GM18517 (cell line): ENCODE results near the gene STK24.
"Not testable (repeated sequence)": the region's sequence is repeated elsewhere in the genome, so short reads cannot be mapped to it uniquely, and the experiment has no call there.

Experiments
- ATAC-seq: cut with Tn5 transposase; IDR thresholded peaks from one replicate; pipeline ENCODE4 v1.9.1; 2021; ENCODE audit warnings: mild to moderate bottlenecking, moderate library complexity; ENCODE audit not compliant: unreplicated experiment

The STK24 gene

DNA sequence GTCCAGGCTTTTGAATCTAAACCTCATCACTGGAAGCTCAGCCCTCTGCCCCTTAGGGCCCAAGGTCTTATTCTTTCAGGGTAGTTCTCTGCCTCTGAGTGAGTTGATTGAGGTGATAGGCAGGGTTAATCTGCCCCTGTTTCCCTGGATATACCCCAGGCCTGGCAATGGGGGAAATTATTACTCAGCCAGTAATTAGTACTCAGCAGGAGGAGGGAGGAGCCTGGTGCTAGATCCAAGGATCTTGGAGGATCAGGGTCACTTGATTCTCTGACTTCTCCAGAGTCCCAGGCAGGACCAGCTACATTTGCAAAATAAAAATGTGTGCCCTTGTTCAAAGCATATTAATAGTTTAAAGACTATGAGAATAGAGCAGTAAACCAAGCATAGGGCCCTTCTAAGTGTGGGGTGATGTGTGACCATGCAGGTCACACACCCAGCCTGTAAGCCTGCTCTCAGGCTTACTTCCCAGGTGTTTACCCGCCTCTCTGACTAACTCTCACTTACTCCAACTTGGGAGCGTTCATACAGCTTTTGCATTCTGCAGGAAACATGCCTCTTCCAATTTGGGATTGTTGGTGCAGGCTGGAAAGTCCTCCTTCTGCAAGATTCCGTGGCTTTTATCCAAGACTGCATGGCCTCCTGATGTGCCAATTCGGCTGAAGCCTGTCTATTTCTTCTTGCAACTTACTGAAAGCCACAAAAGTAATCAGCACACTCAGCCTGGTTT, 7.9 kb upstream of the STK24 start:
- ATAC-seq, result no peak

DNA sequence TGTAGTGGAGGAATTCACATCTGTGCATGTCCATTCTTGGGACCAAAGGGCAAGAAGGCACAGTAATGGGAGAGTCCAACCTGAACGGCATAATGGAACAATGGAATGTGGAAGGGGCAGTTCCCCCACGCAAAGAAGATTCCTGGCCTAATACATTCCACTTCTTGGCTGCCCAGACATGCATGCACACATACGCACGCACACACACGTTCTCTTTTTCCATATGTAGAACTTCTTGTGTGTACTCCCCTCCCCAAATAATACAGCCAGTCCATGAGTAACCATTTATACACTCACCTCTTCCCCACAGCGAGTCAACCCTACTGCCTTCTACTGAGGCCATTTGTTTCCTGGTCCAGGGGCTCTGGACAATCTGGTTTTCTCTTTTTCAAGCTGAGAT, 6.0 kb upstream of the STK24 start:
- ATAC-seq, result no peak

DNA sequence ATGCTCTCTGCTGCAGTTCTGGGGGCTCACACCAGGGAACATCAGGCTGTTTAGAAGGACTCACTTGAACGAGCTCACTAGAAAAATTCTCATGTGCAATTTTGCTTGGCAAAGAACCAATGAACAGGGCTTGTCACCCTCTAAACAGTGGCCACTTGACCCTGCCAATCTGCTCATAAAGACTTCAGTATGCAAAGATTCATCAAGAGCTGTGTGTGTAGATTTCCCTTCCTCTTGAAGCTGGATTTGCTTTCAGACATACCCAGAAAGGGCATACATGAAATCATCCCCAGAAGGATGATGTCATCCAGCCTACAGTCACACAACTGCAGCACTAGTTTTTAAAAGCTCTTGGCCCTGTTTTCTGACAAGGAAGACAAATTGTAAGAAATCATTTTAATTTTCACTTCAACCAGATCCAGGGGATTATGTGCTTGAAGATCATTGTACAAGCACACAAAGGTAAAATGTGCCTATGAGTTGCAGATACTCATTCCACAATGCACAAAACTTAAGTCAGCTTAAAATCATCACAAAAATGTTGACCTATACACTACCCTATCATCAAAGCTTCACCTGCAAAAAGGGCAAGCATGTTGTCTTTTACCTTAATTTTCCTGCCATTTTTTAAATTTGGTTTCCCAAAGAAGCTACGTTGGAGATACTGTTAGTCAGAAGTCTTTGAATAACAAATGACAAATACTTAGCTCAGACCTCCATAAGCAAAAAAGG, 5.2 kb upstream of the STK24 start:
- no peak for ATAC-seq

DNA sequence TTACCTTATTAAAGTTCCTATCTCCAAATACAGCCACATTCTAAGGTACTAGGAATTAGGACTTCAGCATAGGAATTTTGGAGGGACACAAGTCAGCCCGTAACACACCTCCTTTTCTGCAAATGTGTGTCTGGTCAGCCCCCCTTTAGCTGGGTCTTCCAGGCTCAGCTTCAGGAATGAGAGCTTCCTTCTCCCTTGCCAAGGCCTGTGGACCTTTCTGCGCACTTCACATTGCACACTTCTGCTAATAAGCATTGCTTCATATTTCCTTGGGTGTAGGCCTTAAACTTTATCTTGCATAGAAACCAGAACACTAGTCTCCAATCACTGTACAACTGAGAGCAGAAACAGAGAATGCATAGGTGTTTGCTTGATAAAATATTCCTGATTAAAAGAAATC, 4.5 kb upstream of the STK24 start:
- ATAC-seq, result no peak

DNA sequence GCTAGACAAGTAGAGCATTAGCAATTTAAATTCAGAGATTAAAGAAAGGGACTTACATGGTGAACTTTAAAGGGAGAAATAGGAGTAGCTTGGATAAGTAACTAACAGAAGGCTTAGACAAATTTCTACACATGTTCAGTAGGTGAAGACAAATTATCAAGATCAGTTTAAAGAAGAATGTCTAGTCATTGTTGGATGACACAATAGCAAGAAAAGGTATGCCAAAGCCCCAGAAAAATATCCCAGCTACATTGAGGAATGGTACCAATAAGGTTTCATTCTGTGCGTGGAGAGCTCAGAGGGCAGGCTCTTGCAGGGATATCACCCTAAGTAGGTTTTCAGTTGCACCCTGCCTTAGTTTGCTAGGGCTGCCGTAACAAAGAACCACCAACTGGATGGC, 3.5 kb upstream of the STK24 start:
- ATAC-seq, result no peak

DNA sequence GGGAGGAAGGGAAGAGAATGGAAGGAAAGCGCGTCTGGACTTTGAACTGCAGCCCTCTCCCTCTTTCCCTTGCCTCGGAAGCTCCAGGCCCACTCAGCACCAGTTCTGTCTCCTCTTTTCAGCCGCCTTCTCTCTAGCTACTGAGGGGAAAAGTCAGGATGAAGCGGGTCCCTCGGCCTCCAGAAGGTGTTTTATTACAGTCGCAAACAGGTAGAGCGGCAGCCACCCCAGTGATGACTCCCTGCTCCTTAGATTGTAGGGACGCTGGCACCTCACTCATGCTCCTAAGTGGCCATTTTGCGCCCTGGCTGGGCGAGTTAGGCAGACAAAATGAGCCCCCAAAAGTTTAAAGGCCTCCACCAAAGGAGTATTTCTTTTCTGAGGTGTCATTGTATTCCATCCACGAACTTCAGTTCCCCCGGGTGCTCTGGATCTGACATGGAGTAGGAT, 954 bp upstream of the STK24 start:
- no peak for ATAC-seq

DNA sequence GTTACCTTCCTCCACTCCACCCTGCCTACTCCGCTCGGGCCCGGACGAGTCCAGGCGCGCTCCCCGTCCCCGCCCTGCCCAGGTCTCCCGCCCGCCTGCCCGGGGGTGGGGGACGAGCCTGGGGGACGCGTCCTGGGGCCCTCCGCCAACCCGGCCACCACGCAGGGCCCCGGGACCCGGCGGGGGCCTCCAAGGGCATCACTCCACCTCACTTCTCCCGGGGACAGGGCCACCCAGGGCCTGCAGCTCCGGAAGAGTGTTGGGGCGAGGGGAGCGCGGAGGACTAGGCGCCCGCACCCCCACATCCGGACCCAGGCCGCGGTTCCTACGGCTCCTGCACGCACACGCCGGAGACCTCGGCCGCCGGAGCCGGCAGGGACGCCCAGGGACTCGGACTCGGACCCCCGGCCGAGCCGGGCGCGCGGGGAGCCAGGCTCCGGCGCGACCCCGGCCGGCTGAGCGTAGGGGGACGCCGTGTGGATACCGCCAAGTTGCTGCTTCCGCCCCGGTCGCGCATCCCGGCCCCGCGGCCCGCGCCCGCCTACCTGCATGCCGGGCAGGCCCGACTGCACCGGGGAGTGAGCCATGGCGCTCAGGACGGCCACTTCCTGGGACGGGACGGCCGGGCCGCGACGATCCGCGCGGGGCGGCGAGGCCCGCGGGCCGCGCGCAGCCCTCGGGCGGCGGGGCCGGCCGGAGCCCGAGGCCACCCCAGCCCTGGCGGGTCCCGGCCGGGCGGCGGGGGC, 534 bp downstream of the STK24 start:
- ATAC-seq, result peak; percentile 38

DNA sequence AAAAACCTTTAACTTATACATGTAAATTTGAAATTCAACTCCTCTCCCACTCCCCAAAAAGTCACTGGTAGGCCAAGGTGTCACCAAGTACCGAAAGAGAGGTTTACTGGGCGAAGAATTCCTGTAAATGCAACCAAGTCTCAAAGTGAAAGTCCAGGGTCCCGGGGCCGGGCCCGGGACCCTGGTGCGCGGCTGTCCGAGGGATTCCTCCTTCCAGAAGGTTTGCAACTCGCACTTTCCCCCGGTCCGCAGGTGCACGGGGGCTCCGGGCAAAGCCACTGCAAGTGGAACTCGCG, 1.1 kb downstream of the STK24 start:
- no peak for ATAC-seq

DNA sequence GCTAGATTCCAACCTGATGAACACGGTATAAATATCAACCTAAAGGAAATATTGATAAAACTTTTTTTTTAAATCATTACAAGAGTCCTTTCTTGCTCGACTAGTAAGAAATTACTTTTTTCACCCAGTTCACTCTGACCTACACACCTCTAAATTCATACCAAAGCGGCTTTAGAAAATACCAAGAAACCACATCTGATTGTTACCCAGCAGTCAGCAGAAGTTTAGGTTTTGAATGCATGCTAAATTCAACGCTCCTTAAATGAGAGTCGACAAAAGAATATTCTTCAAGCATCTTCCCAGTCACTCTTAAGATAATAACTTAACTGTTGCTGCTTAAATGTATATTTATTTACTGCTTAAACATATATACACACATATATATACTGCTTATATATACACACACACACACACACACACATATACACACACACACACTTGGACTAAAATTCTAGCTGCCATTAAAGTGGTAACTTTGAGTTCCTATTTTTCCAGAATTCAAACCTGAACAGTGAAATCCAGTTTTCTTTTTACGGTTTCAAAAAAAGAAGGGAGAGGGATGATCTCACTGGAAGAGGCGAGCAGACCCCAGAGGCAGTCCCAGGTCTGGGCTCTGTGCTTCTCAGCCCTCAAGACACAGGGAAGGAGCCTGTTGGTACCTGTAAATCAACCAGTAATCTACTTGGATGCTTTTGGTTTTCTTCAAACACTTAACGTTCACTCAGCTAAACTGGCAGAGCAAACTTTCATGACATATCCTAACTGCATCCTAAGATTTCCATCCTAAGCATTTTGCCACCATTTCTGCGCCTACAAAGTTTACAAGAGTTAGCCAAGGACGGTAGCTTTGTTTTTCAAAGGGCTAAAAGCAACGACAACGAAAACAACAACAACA, 1.7 kb downstream of the STK24 start:
- no peak for ATAC-seq

DNA sequence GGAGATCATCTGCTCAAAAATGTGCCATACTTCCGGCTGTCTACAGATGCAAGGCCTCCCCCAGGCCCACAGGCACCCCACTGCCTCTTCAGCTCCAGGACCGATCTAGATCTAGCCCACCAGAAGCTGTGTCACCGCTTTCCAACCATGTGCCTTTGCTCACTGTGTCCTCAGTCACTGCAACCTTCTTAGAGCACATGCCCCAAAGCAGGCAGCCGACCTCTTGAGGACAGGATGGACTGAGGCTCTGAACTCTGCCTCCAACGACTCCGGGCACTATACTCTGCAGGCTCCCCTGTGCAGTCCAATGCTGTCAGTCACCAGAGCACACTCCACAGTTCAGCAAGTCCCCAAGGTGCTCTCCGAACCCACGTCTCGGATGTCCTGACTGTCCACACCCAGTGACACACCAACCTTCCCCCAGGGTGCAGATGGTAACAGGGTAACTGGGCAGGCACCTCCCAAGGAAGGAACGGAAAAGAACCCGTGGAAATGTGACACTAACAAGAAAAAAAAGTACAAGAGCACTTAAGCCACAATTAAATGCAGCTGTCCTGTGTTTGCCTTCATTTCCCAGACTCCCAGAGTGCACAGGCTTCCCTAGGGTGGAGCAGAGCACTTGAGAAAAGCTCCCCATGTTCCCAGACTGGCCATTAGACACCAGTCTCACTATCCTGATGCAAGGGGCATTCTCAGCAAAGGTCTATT, 4.8 kb downstream of the STK24 start:
- no peak for ATAC-seq

DNA sequence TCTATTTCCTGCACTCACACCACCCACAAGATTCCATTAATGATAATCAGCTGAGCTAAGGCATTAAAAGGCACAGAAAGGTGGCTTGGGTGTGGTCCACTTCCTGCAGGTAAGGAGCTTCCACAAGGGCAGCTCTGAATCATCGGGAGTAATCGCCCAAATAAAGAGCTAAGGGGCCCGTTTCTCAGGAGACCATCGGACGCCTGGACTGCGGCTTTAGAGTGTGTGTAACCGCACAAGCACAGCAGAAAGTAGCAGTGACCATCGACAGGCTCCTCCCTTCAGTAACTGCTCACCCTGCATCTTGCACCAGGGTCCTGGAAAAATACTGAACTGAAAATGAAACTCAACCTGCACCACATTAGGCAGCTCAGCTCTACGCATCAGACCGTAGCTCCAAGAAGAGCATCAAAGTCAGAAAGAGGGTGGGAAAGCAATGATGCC, 6.0 kb downstream of the STK24 start:
- peak; percentile 91 for ATAC-seq

DNA sequence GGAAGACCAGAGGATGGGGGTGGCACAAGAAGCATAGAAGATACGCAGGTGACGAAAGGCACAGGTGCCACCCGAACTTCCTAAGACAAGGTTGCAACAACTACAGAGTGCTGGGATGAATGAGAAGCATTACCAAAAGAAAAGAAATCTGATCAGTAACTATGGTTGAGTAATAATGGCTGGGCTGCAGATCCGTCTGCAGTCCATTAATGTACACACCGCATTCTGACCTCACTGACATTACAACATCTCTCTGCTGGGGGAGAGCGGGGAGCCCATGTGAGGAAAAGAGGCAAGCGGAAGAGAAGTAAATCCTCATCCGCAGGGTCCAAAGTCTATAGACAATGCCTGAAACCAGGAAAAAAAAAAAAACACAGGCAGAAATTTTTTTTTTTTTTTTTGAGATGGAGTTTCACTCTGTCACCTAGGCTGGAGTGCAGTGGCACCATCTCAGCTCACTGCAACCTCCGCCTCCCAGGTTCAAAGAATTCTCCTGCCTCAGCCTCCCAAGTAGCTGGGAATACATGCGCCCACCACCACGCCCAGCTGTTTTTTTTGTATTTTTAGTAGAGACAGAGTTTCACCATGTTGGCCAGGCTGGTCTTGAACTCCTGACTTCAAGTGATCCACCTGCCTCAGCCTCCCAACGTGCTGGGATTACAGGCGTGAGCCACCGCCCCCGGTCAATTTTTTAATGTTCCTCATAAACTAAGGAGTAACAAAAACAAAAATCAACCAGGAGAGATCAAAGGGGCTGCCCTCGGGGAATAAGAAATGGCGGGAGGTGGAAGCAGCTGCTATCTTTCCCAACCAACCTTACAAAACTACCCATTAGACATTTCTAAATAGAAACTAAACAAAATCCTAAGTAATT, 7.2 kb downstream of the STK24 start:
- ATAC-seq, result not testable (repeated sequence)

DNA sequence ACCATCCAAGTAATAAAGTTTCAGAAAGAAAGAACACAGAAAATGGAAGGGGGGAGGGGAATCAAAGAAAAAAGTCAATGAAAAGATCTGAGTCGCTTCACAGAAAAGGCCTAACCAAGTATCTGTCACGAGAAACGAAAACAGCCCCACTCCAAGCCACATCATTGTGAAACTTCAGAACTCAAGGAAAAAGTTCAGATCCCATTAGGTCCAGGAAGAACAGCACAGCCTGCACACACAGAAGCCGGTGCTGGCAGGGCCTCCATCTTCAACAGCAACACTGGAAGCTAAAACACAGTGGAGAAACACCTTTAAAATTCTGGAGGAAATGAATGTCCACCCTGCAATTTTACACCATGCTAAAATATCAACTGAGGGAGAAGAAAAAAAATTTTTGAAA, 8.0 kb downstream of the STK24 start:
- ATAC-seq, result no peak

DNA sequence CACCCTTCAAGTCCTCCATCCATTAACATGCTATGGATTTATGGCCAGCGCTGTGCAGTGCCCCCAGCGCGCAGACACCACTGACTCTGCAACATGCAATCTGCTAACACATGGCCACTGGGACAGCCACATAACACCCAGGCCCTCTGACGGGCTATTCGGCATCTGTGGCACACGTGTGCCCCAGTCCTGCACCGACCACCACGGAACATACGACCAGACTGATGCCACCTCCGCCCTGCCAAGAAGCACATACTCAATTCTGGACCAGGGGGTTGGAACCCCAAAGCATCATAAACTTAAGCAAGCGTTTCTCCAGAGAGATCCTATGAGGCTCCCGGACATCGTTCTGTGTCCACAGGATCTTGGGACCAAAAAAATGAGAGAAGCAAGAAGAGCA, 9.8 kb downstream of the STK24 start:
- ATAC-seq, result no peak

DNA sequence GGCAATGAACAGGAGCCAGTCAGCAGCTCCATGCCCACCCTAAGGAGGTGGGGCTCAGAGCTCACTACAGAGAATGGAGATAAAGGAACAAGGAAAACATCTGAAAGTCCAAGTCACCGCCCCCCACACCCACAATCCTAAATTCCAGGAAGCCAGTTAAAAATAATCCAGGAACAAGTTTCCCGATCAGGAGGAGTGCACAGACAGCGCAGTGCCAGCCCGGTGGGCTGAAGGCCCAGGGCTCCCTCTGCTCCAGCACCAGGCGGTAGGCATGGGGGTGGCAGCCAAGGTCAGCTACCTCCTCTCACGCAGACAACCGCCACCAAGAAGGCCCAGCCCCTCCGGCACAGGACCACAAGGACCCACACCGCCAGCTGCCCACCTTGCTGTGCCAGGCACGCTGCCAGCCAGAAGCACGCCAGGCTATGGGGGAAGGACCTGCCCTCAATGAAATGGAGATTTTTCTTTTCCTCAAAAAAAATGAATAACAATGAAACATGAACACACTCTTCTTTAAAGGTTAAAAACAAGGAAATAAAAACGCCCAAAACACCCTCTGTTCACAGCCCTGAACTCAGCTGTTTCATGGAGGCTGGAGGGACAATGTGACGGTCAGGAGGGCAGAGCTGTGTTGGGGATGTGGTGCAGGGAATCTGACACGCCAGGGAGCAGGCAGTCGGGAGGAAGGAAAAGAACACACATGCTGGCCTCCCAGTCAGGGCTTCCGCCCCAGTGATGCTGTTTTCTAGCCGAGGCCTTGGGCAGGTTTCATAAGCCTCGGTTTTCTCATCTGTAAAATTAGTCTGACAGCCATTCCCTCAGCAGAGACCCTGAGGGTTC, 11.0 kb downstream of the STK24 start:
- ATAC-seq, result no peak

DNA sequence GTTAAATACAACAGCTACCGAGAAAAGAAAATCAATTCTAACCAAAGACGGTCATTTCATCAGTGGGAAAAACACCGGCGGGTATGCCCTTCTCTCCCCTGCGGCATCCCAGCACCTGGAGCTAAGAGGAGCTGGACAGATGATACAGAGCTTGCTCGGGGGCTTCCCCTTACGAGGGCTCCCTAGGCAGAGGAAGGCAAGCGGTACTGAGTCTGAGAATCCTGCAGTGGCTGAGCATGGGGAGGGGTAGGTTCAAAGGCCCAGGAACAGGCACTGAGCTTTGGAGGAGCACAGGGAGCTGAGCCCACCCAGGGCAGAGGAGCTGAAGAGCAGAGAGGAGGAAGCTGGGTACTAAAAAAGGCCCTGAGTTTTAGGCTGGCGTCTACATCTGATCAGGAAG, 12.7 kb downstream of the STK24 start:
- ATAC-seq, result no peak

DNA sequence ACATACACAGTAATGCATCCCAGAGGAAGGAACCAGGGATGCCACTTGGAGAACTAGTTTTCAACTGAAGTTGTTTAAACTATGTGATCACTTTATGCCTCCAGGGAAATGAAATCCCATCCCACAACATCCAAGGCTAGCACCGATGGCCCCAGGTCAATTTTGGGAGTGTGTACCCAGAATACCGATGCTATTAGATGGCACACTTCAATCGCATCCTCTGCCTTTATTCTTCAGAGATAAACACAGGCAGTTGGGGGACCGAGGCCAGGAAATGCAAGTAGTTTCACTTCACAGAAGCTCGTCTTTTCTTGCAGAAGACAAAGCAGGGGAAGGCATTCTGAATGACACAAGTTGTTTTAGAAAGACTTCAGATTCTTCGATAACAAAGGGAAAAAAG, 13.8 kb downstream of the STK24 start:
- peak; percentile 48 for ATAC-seq

DNA sequence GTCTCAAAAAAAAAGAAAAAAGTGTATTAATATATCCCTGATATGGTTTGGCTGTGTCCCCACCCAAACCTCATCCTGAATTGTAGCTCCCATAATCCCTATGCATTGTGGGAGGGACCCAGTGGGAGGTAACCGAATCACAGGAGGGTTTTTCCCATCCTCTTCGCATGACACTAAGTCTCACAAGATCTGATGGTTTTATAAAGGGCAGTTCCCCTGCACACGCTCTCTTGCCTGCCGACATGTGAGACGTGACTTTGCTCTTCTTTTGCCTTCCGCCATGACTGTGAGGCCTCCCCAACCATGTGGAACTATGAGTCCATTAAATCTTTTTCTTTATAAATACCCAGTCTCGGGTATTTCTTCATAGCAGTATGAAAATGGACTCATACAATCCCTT, 17.7 kb downstream of the STK24 start:
- no peak for ATAC-seq
